HepG2 (cell line): ENCODE results near the gene COL13A1. TPM values are rescaled to one million over a fixed set of nuclear protein-coding genes. Genes with fewer than 3 reads are reported as not detected.

ENCODE experiments used
- ATAC-seq: fragments of 200-7000 bp; cut with Tn5 transposase; 3 replicates; pipeline ENCODE4 v1.9.1; 2020; ENCODE audit warnings: mild to moderate bottlenecking, moderate library complexity
- BruUV-seq: library from RNA; stranded (reverse); fragments of 400-500 nt; replicated peaks from 2 replicates; lab custom pipeline; 2021; lab: Mats Ljungman, UMichigan
- CTCF ChIA-PET: fragments of 300-600 bp; formaldehyde crosslinking; extraction: SDS; loops from one replicate; lab custom pipeline; 2021; ENCODE audit warnings: low total read pairs, inconsistent platforms, low intra/inter-chr PET ratio; lab: Yijun Ruan, JAX
- POLR2A ChIA-PET: fragments of 350-600 bp; sonication (Branson Sonifier 250); formaldehyde crosslinking; loops from one replicate; lab custom pipeline; 2020; ENCODE audit warnings: antibody characterized with exemption, inconsistent platforms; lab: Yijun Ruan, JAX
- DNase-seq: peaks from one replicate; pipeline ENCODE4 v3.0.0-alpha.2; 2015; ENCODE audit warnings: low spot score
- FAIRE-seq: peaks from 3 replicates; lab custom pipeline; 2011; peaks lifted over from hg19 to GRCh38; lab: Jason Lieb, UNC
- H2AFZ ChIP-seq: one replicate; pipeline ENCODE4 v1.6.1; 2011; ENCODE audit warnings: low read length, inconsistent platforms
- H3K27ac ChIP-seq: fragments of 300-600 bp; 3 replicates; pipeline ENCODE4 v1.8.0; 2011; ENCODE audit warnings: mixed run types, mild to moderate bottlenecking, mixed read lengths, low read length, inconsistent platforms; ENCODE audit not compliant: insufficient read depth; ENCODE audit errors: extremely low read length
- H3K27me3 ChIP-seq, 2 experiments: fragments of 200-600 bp in 1 of 2; 2 replicates in 1 of 2; 3 replicates in 1 of 2; pipeline versions ENCODE4 v1.6.0 to v1.8.0; 2011; ENCODE audit warnings: low read length in 2 of 2, mild to moderate bottlenecking in 2 of 2, moderate library complexity in 2 of 2, inconsistent platforms in 1 of 2; ENCODE audit not compliant: insufficient read depth in 2 of 2, control insufficient read depth in 1 of 2
- H3K36me3 ChIP-seq, 2 experiments: fragments of 200-600 bp in 1 of 2; replicated peaks in 1 of 2; 2 replicates in 1 of 2; 3 replicates in 1 of 2; pipeline versions ENCODE4 v1.5.1 to v1.8.0; 2011; ENCODE audit warnings: low read length in 2 of 2, inconsistent platforms in 1 of 2; ENCODE audit not compliant: insufficient read depth in 2 of 2, control insufficient read depth in 1 of 2
- H3K4me1 ChIP-seq: 2 replicates; pipeline ENCODE4 v1.5.1; 2012; ENCODE audit warnings: low read length, inconsistent platforms; ENCODE audit not compliant: insufficient read depth
- H3K4me2 ChIP-seq: 2 replicates; pipeline ENCODE4 v1.6.0; 2011; ENCODE audit warnings: low read depth, low read length, inconsistent platforms
- H3K4me3 ChIP-seq, 3 experiments: fragments of 200-600 bp in 1 of 3; sonication (generic), shearing (Covaris generic) in 1 of 3; replicated peaks in 1 of 3; 2 replicates each; pipeline ENCODE4 v1.5.1; 2011 to 2016; ENCODE audit warnings: low read length in 3 of 3, inconsistent platforms in 2 of 3, low read depth in 2 of 3, mild to moderate bottlenecking in 2 of 3, control low read depth in 1 of 3, mixed read lengths in 1 of 3; ENCODE audit not compliant: insufficient read depth in 1 of 3
- H3K79me2 ChIP-seq: one replicate; pipeline ENCODE4 v1.6.1; 2011; ENCODE audit warnings: low read length, inconsistent platforms; ENCODE audit not compliant: insufficient read depth
- H3K9ac ChIP-seq: 2 replicates; pipeline ENCODE4 v1.6.0; 2011; ENCODE audit warnings: mild to moderate bottlenecking, low read depth, low read length, inconsistent platforms; ENCODE audit not compliant: insufficient read depth
- H3K9me3 ChIP-seq: 2 replicates; pipeline ENCODE4 v1.5.1; 2012; ENCODE audit warnings: mild to moderate bottlenecking, low read length
- H4K20me1 ChIP-seq: 2 replicates; pipeline ENCODE4 v1.6.0; 2011; ENCODE audit warnings: inconsistent platforms, mild to moderate bottlenecking, low read length, moderate library complexity; ENCODE audit not compliant: insufficient read depth
- ATM ChIP-seq: fragments of 450-650 bp; IDR thresholded peaks from 2 replicates; pipeline ENCODE4 v1.7.1; 2017; ENCODE audit warnings: mild to moderate bottlenecking, borderline replicate concordance
- DRAP1 ChIP-seq: IDR thresholded peaks from 2 replicates; pipeline ENCODE4 v1.6.1; 2016; ENCODE audit warnings: missing genetic modification reagents, missing compliant biosample characterization
- MEF2D ChIP-seq: sonication (generic); formaldehyde crosslinking; IDR thresholded peaks from 2 replicates; pipeline ENCODE4 v1.5.1; 2020; ENCODE audit warnings: mild to moderate bottlenecking, missing genetic modification reagents
- MYNN ChIP-seq: sonication (generic); formaldehyde crosslinking; IDR thresholded peaks from 2 replicates; pipeline ENCODE4 v1.4.0; 2020; ENCODE audit warnings: mild to moderate bottlenecking, low read depth, missing genetic modification reagents
- SOX13 ChIP-seq, 3 experiments: fragments of 450-650 bp in 1 of 3; sonication (generic) in 1 of 3; formaldehyde crosslinking in 1 of 3; IDR thresholded peaks in 2 of 3; conservative IDR thresholded peaks in 1 of 3; 2 replicates each; pipeline versions ENCODE4 v1.5.0 to v1.6.1; 2016 to 2020; ENCODE audit warnings: antibody characterized with exemption in 1 of 3, mild to moderate bottlenecking in 1 of 3, missing compliant biosample characterization in 1 of 3, missing genetic modification reagents in 1 of 3, moderate library complexity in 1 of 3
- ZBTB43 ChIP-seq: sonication (generic); formaldehyde crosslinking; conservative IDR thresholded peaks from 2 replicates; pipeline ENCODE4 v1.4.0; 2020; ENCODE audit warnings: missing genetic modification reagents
- ZFY ChIP-seq: sonication (generic); formaldehyde crosslinking; IDR thresholded peaks from 2 replicates; pipeline ENCODE4 v1.4.0; 2020; ENCODE audit warnings: missing genetic modification reagents
- ZNF350 ChIP-seq: sonication (generic); formaldehyde crosslinking; IDR thresholded peaks from 2 replicates; pipeline ENCODE4 v1.4.0; 2020; ENCODE audit warnings: mild to moderate bottlenecking, low read depth, missing genetic modification reagents, borderline replicate concordance
- ZNF570 ChIP-seq: sonication (generic); formaldehyde crosslinking; IDR thresholded peaks from 2 replicates; pipeline ENCODE4 v1.4.0; 2020; ENCODE audit warnings: mild to moderate bottlenecking, missing genetic modification reagents, borderline replicate concordance
- WGBS: methylation state at CpG from one replicate; pipeline ENCODE4 v1.1.6; 2017; ENCODE audit warnings: low lambda C conversion rate; 5-methylcytosine and 5-hydroxymethylcytosine counted together
- in situ Hi-C: cut with HindIII; loops from 2 replicates; pipeline ENCODE4 v1.10.0; 2017; ENCODE audit warnings: low pct_unique_long_range_greater_than_20kb; ENCODE audit not compliant: extremely low pct_ligation_motif_present
- intact Hi-C: fragments of 100-400 bp; cut with micrococcal nuclease; formaldehyde crosslinking; loops from one replicate; pipeline ENCODE4 v1.10.0; 2022; ENCODE audit not compliant: unreplicated experiment
- polyA plus RNA-seq, 8 experiments: library from polyadenylated mRNA; depleted of rRNA in 3 of 8; stranded (reverse) in 7 of 8; unstranded in 1 of 8; fragments of >200 nt; fragmentation: Illumina TruSeq in 4 of 8; extraction: Trizol in 4 of 8; gene quantifications; 2 replicates each; pipeline versions ENCODE4 v1.2.1 to v1.2.3, GENCODE V29; 2011 to 2016; ENCODE audit warnings: low read depth in 4 of 8, missing spikeins in 1 of 8, mixed read lengths in 1 of 8; ENCODE audit not compliant: insufficient read depth in 1 of 8
- total RNA-seq, 5 experiments: library from RNA; depleted of rRNA; stranded (reverse); fragments of >200 nt; fragmentation: Illumina TruSeq; extraction: Trizol; gene quantifications; 2 replicates each; pipeline ENCODE4 v1.2.3, GENCODE V29; 2016; ENCODE audit warnings: low read depth in 1 of 5

COL13A1 gene
- total and polyA plus RNA-seq, 2 of the 13 experiments (the other 11 are each of a cell fraction or from before 2014, with no cell fraction given) = 0.07 TPM; not detected in 1

GRCh38 chr10:69956741-69957230 is 155.1 kb downstream of the COL13A1 start:
- in situ Hi-C loops = no loop called here
- intact Hi-C loops = no loop called here
- CTCF ChIA-PET = no interaction called here

More at GRCh38 chr10:69956741-69957230, 155.1 kb downstream of the COL13A1 start:
- Histone ChIP-seq H3K9ac (no peak overlapping the region), H3K79me2 (no peaks in the 10 kb centered on the region), H3K9me3 (no peaks in the 10 kb centered on the region), H3K4me3 (no peak overlapping the region), H3K4me2 (no peak overlapping the region), H3K27ac (no peak overlapping the region), H3K36me3 (no peaks in the 10 kb centered on the region), H3K27me3 (peaks cover 3 to 45% of the 10 kb centered on the region in 2 experiments; a peak in 4 of 5 replicates), H3K4me1 (peaks cover 9% of the 10 kb centered on the region; the same call in 1 of the 2 replicates), H4K20me1 (no peaks in the 10 kb centered on the region), H2AFZ (no peak overlapping the region)
- WGBS = 6% methylated on average over 3 of the region's 7 CpGs
- no peak for FAIRE-seq
- TF ChIP-seq ZFY = no peak
- TF ChIP-seq SOX13 (IDR thresholded peaks at IDR 0.05) = no peak
- TF ChIP-seq SOX13 (CRISPR knock-in tag; conservative IDR thresholded peaks at IDR 0.05 in 1 of 2, IDR thresholded peaks at IDR 0.05 in 1 of 2) = no peak
- TF ChIP-seq MYNN = no peak
- no peak for TF ChIP-seq ATM
- TF ChIP-seq ZNF350 (CRISPR knock-in tag) = no peak
- TF ChIP-seq MEF2D (CRISPR knock-in tag) = no peak
- TF ChIP-seq ZNF570 = no peak
- no peak for TF ChIP-seq DRAP1 (CRISPR knock-in tag)
- no peak for TF ChIP-seq ZBTB43 (CRISPR knock-in tag)
- no TSS peak for BruUV-seq
- ATAC-seq = no peak
- no peak for DNase-seq
- POLR2A ChIA-PET = no interaction called here
